ENCODE measurements around the gene TAPT1.
"Not testable (repeated sequence)": the region's sequence is repeated elsewhere in the genome, so short reads cannot be mapped to it uniquely, and the experiment has no call there.

The TAPT1 gene

GRCh38 chr4:16195209-16195608 is 31.1 kb downstream of the TAPT1 start:
- no peak overlapping the region for H3K4me3 ChIP-seq (ENCODE audit: low read depth in 1 of 2, low read length in 1 of 2)
- no peaks in the 10 kb centered on the region for H3K9me3 ChIP-seq
- TF ChIP-seq CTCF (IDR thresholded peaks at IDR 0.05), result no peak
- peaks cover 26 to 45% of the 10 kb centered on the region in 2 experiments for H3K4me1 ChIP-seq (ENCODE audit: control insufficient read depth in 1 of 2, insufficient read depth in 1 of 2, low read depth in 1 of 2, low read length in 1 of 2)
- no peaks in the 10 kb centered on the region for H3K27me3 ChIP-seq
- peak overlapping the region; percentile 42 for H3K27ac ChIP-seq
- H3K36me3 ChIP-seq, result peaks cover 18% of the 10 kb centered on the region

DNA sequence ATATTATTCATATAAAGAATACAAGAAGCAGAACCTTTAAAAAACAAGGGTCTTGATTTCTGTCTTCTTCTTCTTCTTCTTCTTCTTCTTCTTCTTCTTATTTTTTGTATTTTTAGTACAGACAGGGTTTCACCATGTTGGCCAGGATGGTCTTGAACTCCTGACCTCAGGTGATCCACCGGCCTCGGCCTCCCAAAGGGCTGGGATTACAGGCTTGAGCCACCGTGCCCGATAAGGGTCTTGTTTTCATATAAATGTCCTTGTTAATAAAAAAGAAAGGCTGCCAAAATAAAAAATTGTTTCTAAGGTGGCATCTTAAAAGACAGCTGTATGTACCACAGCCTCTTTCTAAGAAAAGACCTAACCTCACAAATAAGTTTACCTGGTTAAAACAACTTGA is 31.5 kb downstream of the TAPT1 start:
- H3K4me3 ChIP-seq (ENCODE audit: low read depth in 1 of 2, low read length in 1 of 2); H3K9me3 ChIP-seq; H3K27me3 ChIP-seq: not testable (repeated sequence)
- Histone ChIP-seq H3K27ac (peak overlapping the region; percentile 42), H3K36me3 (peaks cover 18% of the 10 kb centered on the region), H3K4me1 (ENCODE audit: control insufficient read depth in 1 of 2, insufficient read depth in 1 of 2, low read depth in 1 of 2, low read length in 1 of 2) (peaks cover 26 to 45% of the 10 kb centered on the region in 2 experiments)

- Histone ChIP-seq H3K4me1 (ENCODE audit: control insufficient read depth in 1 of 2, insufficient read depth in 1 of 2, low read depth in 1 of 2, low read length in 1 of 2) (peaks cover 26 to 45% of the 10 kb centered on the region in 2 experiments), H3K27me3 (no peaks in the 10 kb centered on the region), H3K9me3 (no peaks in the 10 kb centered on the region), H3K36me3 (peaks cover 22% of the 10 kb centered on the region), H3K4me3 (ENCODE audit: low read depth in 1 of 2, low read length in 1 of 2) (no peak overlapping the region), H3K27ac (peak overlapping the region; percentile 21)
- TF ChIP-seq CTCF (IDR thresholded peaks at IDR 0.05), result no peak
Measured at GRCh38 chr4:16194214-16194613, 32.1 kb downstream of the TAPT1 start.

DNA sequence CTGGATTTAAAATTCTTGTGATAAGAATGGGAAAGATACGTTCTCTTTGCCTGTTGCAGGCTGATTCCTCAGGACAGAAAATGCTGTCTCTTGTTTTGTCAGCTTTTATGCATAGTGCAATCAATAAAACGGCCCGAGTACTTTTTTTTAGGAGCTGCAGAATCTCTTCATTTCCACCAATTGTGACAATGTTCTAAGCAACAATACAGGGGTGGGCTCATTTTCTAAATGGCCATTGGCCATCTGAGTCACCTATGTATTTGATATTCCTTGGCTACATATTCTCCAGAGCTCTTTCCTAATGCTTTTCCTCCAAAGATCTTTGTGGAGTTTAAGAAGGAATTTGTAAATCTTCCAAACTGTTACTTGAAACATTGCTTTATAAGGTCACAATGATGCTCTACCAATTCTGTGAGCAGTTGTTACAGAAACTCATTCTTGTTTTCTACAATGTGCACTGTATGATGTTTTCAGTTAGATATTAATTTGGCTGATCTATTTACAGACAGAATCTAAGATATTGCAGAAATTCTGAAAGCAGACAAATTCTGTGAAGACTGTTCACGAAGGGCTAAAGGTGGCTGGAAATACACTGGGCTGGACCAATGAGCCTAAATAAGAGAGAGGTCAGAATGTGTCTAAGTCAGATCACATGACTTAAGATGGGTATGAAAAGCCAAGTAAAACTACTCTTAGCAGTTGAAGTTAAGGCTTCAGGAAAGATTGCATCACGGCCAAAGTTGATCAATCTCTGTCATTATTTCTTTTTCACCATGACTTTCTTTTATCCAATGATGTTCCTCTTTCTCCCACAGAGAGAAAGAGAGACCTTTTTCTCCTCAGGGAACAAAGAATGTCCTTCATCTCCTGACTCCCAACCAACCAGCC is 33.4 kb downstream of the TAPT1 start:
- Histone ChIP-seq H3K9me3 (no peaks in the 10 kb centered on the region), H3K4me3 (ENCODE audit: low read depth in 1 of 2, low read length in 1 of 2) (no peak overlapping the region), H3K36me3 (peaks cover 29% of the 10 kb centered on the region), H3K4me1 (ENCODE audit: control insufficient read depth in 1 of 2, insufficient read depth in 1 of 2, low read depth in 1 of 2, low read length in 1 of 2) (peaks cover 26 to 45% of the 10 kb centered on the region in 2 experiments), H3K27me3 (no peaks in the 10 kb centered on the region), H3K27ac (peak overlapping the region; percentile 60)
- no peak for TF ChIP-seq CTCF (IDR thresholded peaks at IDR 0.05)

GRCh38 chr4:16192057-16192456 is 34.2 kb downstream of the TAPT1 start:
- no peak for TF ChIP-seq CTCF (IDR thresholded peaks at IDR 0.05)
- H3K4me3 ChIP-seq (ENCODE audit: low read depth in 1 of 2, low read length in 1 of 2), result no peak overlapping the region
- H3K27ac ChIP-seq, result no peak overlapping the region
- H3K4me1 ChIP-seq (ENCODE audit: control insufficient read depth in 1 of 2, insufficient read depth in 1 of 2, low read depth in 1 of 2, low read length in 1 of 2), result peaks cover 25 to 46% of the 10 kb centered on the region in 2 experiments
- H3K27me3 ChIP-seq, result no peaks in the 10 kb centered on the region
- H3K36me3 ChIP-seq, result peaks cover 34% of the 10 kb centered on the region
- no peaks in the 10 kb centered on the region for H3K9me3 ChIP-seq

DNA sequence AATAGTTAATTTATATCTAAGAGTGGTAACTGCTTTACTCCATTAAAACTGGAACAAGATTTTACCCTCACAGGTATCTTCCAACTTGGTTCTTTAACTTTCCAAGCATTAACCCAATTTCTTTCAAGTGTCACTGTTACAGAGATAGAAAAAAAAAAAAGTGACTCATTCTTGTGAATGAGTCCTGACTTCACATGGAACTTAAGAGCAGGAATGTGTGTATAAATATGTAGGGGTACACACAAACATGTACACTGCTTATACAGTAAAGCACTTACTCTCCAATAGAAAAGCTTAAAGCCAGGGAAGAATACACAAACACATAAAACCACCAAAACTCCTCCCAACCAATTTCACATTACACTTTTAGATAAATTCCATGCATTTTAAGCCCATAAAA is 38.8 kb downstream of the TAPT1 start:
- no peak overlapping the region for H3K4me3 ChIP-seq (ENCODE audit: low read depth in 1 of 2, low read length in 1 of 2)
- no peaks in the 10 kb centered on the region for H3K27me3 ChIP-seq
- no peaks in the 10 kb centered on the region for H3K9me3 ChIP-seq
- TF ChIP-seq CTCF (IDR thresholded peaks at IDR 0.05), result no peak
- peaks cover 5 to 17% of the 10 kb centered on the region in 2 experiments for H3K4me1 ChIP-seq (ENCODE audit: control insufficient read depth in 1 of 2, insufficient read depth in 1 of 2, low read depth in 1 of 2, low read length in 1 of 2)
- peaks cover 51% of the 10 kb centered on the region for H3K36me3 ChIP-seq
- H3K27ac ChIP-seq, result no peak overlapping the region
